Measurements from ENCODE around the gene DTYMK.

DTYMK gene

DNA sequence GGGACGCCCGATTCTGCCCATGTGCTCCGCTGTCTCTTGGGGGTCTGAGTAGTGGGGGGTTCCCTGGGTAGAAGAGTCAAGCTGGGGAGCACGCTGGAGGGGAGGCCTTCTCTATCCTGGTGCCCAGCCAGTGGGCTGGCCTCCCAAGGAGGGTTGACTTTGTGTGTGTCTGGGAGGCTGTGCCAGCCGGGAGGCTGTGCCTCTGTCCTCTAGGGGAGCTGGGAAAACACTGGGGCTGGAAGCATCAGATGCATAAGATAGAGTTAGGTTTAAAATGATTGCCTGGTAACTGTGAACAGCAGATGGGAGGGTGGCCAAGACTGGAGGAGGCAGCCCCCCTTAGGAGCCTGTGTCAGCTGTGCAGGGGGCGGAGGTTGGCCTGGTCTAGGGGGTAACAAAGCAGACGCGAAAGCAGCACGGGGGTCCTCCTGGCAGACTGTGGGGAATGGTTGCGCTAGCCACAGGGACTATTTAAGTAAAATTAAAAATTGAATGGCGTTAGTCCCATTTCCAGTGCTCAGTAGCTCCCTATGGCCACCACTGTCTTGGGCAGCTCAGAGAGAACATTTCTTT, 16.5 kb upstream of the DTYMK start:
- DNase-seq = no peak

DNA sequence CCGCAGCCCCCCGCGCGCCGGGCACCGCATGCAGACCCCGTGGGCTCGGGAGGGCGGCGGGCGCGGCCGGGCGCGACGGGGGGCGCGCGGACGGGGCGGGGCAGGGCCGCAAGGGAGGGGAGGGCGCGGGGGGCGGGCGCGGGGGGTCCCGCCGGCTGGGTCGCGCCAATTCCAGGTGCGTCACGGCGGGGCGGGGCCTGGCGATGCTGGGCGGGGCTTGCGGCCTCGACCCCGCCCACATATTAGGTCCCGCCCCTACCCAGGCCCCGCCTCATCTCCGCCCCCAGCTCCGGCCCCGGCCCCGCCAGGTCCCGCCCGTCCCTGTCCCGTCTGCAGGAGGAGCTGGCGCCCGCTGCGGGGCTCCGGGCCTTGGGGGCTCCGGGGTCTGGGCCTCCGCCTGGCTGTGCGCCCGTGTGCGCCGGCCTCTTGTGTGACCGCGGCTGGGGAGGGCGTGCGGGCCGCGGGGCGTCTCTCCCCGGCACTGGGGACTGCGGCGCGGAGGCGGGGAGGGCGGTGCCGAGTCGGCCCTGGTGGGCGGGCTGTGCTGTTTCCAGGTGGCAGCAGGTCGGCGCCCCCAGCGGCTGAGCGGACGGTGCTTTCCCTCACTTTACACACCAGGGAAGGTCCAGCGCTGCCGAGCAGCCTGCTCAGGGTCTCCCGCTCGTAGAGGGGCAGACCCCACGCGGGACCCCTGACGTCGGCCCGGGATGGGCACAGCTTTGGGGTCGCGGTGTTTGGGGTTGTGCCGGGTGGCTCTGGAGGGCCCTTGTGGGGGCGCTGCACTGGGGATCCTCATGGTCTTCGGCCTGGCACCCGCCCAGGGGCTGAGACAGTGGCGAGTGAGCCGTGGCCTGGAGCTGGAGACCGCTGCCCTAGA, 15.8 kb upstream of the DTYMK start:
- peak; percentile 81 to 86 for DNase-seq

- peak; percentile 97 to 98 for DNase-seq
Observed at GRCh38 chr2:241701399-241702154, 15.0 kb upstream of the DTYMK start, which contains the start of gene ING5. Gene ING5, plus strand, starts transcription at chr2:241702039. Its CDS starts 27 bp downstream, at chr2:241702066.

DNA sequence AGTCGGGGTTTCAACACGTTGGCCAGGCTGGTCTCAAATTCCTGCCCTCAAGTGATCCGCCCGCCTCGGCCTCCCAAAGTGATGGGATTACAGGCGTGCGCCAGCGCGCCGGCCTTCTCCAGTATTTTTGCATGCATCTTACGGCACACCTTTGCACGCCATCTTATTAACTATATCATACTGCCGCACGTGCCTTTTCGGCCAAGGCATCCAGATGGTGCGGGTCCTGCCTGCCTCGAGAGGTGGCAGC, 14.5 kb upstream of the DTYMK start:
- DNase-seq = no peak

GRCh38 chr2:241695651-241696050, 9.0 kb upstream of the DTYMK start:
- no peak for DNase-seq

- DNase-seq = no peak
Observed at GRCh38 chr2:241692448-241692847, 5.8 kb upstream of the DTYMK start.

DNA sequence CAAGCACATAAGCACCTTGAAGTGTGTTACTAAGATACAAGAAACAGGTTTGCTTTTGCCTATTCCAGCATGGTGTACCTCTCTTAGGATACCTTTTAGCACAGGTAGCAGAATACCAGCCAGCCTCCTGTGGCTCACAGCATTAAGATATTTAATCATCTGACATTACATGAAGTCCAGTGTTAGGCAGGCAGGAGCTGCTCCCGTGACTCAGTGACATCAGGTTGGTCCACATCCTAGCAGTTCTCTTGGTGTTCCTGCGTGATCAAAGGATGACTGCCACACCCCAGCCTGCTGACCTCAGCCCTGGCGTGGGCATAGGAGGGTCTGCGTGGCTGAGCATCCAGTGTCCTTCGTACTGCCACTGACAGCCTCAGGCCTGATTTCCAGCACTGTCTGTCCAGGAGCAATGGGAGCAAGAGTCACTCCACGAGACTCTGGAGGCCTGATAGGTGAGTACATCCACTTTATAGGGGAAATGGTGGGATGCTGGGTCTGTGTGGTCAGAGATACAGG, 3.6 kb upstream of the DTYMK start:
- DNase-seq = no peak

GRCh38 chr2:241689306-241689705, 2.7 kb upstream of the DTYMK start:
- no peak for DNase-seq

DNA sequence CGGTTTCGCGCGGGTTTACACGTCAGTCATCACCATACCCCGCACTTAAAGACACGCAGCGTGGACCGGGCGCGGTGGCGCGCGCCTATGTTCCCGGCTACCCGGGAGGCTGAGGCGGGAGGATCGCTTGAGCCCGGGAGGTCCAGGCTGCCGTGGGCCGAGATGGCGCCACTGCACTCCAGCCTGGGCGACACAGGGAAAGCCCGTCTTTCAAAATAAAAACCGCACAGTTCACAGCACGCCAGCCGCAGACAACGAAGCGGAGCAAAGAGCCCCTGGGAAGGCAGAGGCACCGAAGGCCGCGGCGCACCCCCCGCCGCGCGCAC, 328 bp downstream of the DTYMK start:
- DNase-seq = peak in 1 of 2 donors; percentile 15

- DNase-seq = no peak
Observed at GRCh38 chr2:241680827-241681599, 5.6 kb downstream of the DTYMK start.

DNA sequence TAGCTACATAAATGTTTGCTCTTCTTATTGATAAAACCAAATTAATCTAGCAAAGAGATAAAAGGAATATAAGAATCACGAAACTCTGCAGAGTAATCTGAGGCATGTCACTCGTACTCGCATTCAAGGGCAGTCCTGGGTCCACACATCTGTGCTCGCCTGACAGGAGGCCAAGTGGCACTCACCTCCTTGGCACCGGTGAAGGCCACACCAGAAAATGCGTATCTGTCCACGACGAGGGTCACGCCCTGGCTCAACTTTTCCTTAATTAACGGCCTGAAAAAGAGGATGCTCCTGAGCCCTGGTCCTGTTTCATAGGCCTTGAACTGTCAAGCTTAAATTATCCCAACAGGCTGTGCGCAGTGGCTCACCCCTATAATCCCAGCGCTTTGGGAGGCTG, 6.6 kb downstream of the DTYMK start:
- no peak for DNase-seq

GRCh38 chr2:241678784-241679540, 7.7 kb downstream of the DTYMK start:
- DNase-seq = no peak

GRCh38 chr2:241678307-241678706, 8.3 kb downstream of the DTYMK start:
- DNase-seq = no peak

DNA sequence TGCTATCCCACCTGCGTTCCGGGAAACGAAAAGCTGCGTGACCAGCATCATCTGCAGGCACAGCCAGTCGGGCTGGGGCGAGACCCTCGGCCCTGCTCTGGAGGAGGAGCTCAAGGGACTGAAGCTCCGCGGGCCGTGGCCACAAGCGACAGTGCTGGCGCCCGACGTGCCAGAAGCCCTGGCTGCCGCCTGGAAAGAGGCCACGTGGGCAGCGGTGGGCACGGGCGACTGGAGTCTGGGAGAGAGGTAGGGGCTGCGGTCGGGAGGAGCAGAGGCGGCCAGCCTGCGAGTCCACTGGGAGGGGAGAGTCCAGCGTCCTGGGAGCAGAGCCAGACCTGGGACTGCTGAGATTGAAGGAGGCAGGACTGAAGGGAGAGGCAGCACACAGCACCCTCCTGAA, 9.2 kb downstream of the DTYMK start:
- DNase-seq = no peak

- no peak for DNase-seq
Observed at GRCh38 chr2:241676665-241677064, 9.9 kb downstream of the DTYMK start.

DNA sequence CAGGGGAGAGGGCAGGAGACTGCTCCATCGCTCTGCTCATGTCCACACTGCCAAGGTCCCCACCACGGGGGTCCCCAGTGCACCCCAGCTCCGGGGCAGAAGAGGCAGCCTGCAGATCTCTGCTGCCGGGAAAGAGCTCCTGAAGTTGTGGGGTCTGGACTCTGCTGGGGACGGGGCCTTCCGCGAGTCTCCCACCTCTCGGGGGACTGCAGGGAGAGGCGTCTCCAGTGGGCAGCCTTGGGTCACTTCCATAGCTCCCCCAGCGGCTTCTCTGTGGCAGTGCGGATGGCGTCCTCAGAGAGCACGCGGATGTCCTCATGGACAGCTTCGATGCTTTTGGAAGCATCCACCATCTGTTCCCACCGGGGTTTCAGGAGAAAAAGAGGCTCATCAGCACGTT, 10.7 kb downstream of the DTYMK start:
- no peak for DNase-seq

- DNase-seq = no peak
Observed at GRCh38 chr2:241673797-241674725, 12.6 kb downstream of the DTYMK start.

DNA sequence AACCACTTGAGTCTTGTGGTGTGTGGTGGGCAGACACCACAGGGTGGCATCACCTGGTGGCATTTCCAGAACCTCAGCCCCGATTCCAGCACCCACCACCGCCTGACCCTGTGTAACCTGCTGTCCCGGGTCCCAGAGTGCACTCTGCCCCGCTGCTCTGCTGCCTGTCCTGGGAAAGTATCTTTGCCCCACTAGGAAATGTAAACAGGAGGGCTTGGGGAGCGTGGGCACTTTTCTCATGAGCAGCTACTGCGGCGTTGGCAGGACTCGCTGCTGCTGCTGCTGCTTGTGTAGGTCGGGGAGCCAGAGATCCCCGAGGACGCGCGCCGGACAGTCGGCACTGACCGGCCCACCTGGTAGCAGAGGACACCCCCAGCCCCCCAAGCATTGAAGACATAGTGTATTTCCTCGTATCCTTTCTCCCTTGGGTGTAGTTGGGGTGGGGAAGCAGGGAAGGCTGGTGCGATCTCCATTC, 13.4 kb downstream of the DTYMK start:
- DNase-seq = no peak

- no peak for DNase-seq
Observed at GRCh38 chr2:241672243-241673188, 14.1 kb downstream of the DTYMK start.
